Thyroid gland (tissue), 4 donors: ENCODE results near the gene EFCAB8.

ENCODE experiments used
- POLR2A ChIP-seq, 2 donors: fragments of 450-650 bp; IDR thresholded peaks; one replicate each; pipeline ENCODE4 v1.6.1; 2017; ENCODE audit warnings: antibody characterized with exemption in 2 of 2, mild to moderate bottlenecking in 2 of 2, moderate library complexity in 1 of 2
- TF ChIP-seq, protein P1 (sequence below), 6 experiments: fragments of 200-600 bp in 3 of 6; fragments of 450-650 bp in 3 of 6; sonication (generic) in 3 of 6; IDR thresholded peaks; one replicate each; pipeline ENCODE4 v1.5.1; 2016 to 2019; ENCODE audit warnings: antibody characterized with exemption in 6 of 6, mild to moderate bottlenecking in 2 of 6, inconsistent platforms in 1 of 6, moderate library complexity in 1 of 6

DNA sequence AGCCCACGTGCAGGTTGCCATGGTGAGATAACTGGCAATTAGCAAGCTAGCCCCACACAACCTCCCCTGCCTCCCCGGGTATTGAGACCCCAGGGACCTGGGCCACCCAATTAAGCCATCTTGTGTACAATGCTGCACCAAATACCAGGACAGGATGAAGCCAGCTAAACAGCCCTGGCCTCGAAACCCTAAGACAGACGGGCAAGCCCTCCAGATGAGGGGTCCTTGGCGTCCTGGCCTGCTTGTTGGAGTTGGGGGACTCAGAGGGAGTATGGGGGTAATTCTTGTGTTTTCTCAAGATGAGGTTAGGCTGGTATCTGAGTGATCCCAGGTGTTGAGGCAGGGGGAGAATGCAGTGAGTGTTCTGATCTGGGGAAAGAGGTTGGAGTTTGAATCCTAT lies 47.8 kb upstream of the EFCAB8 start:
- TF ChIP-seq POLR2A (IDR thresholded peaks at IDR 0.05), result no peak
- TF ChIP-seq, protein P1, sequence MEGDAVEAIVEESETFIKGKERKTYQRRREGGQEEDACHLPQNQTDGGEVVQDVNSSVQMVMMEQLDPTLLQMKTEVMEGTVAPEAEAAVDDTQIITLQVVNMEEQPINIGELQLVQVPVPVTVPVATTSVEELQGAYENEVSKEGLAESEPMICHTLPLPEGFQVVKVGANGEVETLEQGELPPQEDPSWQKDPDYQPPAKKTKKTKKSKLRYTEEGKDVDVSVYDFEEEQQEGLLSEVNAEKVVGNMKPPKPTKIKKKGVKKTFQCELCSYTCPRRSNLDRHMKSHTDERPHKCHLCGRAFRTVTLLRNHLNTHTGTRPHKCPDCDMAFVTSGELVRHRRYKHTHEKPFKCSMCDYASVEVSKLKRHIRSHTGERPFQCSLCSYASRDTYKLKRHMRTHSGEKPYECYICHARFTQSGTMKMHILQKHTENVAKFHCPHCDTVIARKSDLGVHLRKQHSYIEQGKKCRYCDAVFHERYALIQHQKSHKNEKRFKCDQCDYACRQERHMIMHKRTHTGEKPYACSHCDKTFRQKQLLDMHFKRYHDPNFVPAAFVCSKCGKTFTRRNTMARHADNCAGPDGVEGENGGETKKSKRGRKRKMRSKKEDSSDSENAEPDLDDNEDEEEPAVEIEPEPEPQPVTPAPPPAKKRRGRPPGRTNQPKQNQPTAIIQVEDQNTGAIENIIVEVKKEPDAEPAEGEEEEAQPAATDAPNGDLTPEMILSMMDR (IDR thresholded peaks at IDR 0.05), result no peak
